COLO829 (cell line): Measurements from ENCODE around the gene TFIP11.

Experiments
- DNase-seq: peaks from one replicate; pipeline ENCODE4 v3.0.0; 2012; ENCODE audit warnings: low spot score

Gene TFIP11

DNA sequence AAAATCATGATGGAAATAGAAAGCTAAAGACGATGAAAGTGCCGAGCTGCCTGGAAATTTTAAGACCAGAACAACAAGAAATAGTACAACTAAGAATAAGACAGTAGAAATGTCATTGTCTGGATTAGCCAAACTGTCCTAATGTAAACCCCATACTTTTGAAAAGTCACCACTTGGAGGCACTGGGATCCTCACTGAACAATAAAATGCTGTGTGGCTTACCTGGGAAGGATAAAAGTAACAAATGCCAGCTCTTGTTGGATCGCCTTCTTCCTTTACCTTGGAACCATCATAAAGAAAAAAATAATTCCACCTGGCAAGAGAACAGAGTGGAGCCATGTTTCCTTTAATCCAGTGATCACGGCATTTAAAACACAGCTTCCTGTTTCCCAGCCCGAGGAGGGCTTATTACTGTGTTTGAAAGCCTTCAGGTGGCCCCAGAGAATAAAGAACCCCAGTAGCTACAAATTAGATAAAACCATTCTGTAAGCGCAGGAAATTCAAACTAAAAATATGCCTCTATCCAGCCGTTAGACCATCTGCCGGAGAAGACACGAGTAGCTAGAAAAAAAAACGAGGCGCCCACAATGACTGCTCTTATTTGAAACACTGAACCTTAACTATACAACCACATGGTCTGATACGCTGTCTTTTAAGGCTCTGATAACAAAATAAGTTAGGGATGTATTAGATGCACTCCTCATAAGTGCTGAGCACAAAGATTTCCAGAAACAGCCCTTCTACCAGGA lies 33.1 kb downstream of the TFIP11 start:
- no peak for DNase-seq

DNA sequence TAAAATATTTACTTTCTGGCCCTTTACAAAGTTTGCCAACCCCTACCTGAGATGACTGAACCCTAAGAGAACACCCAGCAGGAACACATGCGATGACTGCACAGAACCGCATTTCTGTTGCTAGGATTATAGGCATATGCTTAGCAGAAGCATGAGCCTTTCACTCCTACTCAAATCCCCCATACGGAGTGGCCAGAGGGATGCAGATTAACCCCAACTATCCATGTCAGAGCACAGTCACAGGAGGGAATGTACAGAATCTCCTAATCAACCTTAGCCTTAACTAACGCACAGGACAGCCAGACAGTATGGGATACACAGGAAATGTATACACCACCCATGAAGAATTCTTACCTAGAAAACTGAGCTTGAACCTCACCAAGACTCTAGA lies 34.9 kb downstream of the TFIP11 start:
- no peak for DNase-seq

DNA sequence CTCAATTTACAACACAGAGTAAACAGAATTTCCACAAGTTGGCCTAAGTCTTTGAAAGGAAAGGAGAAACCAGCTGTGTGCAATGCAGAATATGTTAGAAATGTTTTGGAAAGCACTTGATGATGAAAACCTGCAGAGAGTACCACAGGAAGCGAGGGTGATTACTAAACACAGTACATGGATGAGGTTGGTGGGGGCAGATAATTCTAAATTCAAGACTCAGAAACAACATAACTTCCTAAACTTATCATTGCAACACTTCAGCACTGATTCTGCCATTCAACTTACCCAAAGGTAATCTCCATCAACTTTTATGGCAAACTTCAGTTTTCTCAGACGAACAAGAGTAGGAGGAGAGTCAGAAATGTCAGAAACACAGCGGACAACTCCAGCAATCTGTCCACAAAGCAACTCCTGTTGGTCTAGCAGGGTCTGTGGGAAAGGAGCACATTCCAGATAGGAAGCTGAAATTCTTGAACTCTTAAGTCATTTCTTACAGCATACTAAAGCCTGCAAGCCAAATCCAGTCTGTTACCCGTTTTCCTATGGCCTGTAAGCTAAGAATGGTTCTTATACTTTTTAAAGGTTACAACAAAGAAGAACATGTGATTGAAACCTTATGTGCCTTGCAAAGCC lies 35.5 kb downstream of the TFIP11 start:
- DNase-seq, result peak; percentile 76

DNA sequence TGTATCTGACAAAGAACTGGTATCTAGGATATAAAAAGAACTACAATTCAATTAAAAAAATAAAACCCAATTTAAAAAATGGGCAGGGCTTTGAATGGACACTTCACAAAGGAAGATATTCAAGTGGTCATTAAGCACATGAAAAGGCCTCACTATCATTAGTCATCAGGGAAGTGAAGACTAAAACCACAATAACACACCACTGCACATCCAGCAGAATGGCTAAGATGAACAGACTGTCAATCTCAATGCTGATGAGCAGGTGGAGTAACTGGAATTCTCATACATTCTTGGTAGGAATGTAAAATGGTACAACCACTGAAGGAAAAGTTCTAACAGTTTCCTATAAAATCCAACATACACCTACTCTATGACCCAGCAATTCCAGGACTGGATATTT lies 37.6 kb downstream of the TFIP11 start:
- DNase-seq, result peak; percentile 94

DNA sequence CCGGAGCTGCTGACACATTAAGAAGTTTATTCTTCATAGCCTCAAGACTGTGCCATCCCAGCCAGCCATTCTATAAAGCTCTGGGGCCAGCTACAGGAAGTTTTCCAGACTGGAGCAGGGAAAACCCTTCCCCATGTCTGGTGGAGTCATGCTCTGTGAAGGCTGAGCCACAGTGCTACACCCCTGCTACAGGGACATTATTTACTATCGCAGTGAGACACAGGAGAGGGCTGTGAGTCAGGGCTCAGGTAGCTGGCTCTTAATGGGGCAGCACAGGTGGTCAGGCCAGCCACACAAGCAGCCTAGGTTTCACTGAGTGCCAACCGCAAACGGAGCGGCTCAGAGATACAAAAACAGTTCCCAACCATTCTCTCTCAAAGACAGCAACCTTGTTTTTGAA lies 40.8 kb downstream of the TFIP11 start:
- no peak for DNase-seq

DNA sequence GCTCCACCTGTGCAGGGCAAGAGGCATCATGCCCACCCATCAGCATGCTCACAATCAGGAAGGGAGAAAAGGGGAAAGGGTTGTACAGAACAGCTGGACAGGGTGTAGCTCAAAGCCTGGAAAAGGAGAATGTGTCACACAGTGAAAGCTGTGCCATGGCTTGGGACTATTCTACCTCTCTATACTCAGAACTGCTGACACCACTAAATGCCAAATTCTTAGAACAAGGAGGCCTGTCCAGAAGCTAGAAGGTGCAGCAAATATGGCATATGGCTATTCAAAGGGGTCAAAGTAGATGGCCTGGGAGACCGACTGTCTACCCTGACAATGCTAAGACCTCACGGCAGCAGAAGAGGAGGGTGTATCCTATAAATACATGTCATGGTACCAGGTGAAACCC lies 41.5 kb downstream of the TFIP11 start:
- no peak for DNase-seq

DNA sequence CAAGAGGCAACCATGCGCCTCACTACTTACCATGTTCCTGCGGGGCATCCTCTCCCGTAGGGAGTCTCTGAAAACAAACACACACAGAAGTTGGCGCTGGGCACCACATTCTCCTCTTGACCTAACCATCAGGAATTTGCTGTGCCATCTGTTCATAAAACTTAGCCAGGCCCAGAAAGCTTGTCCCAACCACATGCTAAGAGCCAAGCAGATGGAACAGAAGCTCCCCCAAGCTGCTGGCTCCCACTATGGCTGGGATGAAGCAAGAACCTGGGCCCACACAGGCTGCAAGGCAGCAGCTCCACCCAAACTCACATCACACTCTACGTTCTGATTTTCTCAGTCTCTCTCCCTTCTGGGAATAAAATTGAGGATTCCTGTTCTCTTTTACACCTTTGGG lies 46.1 kb downstream of the TFIP11 start:
- no peak for DNase-seq

- DNase-seq, result no peak
These were observed 48.0 kb downstream of the TFIP11 start for GRCh38 chr22:26464312-26464711.

DNA sequence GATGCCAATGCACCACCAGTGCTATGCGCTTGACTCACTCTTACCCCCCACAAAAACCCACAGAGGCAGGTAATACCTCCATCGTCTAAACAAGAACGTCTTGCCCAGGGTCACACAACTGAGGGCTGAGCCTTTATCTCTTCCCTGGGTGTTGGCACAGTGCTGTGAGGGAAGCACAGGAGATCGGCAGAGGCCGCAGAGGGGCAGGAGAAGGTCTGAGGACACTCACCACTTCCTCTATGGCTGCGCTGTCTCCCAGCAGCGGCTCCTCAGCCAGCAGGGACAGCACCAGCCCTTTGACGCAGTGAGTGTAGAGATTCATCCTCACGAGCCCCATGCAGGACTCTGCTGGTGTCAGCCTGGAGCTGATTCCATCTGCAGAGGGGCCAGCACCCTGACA lies 48.6 kb downstream of the TFIP11 start:
- no peak for DNase-seq

DNA sequence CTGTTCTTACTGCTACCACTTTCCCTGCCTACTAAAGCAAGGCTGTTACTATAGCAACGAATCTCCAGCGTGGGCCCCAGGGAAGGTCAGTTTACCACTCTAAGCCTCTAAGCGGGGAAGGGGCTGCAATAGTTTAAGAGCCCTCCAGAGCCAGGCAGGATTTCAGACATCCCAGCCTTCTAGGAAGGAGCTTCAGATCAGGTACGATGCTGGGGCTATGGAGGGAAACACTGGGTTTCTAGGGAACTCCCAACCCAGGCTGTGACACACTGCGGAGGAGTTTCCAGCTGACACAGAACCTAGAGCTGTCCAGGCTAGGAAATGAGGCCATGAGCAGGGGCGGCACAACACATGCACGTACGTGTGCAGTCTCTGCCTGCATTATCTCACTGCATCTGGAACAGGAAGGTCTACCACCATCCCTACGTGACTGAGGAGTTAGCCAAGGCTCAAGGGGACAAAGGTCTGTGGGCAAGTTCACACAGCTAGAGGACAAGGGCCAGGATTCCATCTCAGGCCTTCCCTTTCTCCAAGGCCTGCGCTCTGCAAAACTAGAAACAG lies 49.1 kb downstream of the TFIP11 start:
- no peak for DNase-seq

DNA sequence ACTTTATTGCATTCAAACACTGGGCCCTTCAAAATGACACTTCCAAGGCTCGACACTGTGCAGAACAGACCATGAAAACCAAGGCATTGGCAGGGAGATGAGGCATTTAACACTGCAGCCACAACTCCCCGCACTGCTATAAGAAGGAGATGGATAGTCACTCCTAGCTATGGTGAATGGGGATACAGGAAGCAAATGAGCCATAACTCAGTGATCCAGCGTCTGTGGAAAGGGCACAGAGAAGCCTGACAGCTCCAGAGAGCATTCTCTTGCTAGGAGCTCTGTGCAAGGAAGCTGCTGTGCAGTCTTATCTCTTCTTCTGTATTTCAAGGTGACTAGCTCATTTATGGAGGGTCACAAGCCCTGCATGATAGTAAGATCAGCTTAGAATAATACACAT lies 49.6 kb downstream of the TFIP11 start:
- no peak for DNase-seq

GRCh38 chr22:26462051-26462450 lies 50.2 kb downstream of the TFIP11 start:
- no peak for DNase-seq

DNA sequence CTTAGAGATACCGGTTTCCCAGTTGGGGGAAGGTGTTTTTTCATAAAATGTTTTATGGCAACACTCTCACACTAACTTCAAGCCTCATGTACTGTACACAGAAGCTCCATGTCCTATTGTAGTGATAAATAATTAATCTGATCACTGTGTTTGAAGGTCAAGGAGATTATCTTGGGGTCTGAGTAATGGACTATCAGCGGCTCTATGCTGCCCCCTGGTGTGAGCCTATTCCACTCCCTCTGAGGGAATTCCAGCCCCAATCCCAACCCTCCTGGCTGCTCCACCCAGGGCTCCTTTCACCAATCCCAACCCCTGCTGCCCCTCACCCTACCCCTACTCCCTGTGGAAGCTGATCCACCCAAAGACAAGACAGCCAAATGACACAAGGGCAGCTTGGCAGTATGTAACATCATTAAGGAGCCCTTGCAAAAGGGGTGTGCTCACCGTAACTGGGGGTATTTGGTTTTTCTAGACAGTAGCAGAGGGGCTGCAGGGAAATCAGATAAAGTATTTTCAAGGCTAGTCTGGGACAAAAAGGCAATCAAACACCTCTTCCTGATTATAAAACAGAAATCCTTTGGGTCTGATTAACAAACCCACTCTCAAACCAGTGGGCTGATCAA lies 51.0 kb downstream of the TFIP11 start:
- peak; percentile 69 for DNase-seq

DNA sequence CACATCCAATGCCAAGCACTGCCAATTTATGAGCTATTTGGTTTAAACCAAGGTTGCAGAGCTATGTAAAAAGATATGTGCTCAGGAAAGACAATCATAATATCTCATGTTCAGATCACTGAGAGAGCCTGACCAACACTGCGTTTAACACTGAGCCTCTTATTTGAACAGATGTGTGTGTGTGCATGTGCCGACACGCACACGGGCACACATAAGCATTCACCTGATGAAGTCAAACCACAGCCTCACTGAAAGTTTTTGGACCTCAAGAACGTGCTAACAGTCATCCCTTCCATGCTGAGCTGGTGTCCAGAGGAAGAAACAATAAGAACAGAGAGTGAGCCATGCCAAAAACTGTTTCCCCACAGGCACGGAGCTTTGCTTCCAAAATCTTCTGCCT lies 52.1 kb downstream of the TFIP11 start:
- no peak for DNase-seq

- DNase-seq, result no peak
These were observed 54.5 kb downstream of the TFIP11 start for GRCh38 chr22:26457661-26458272.

DNA sequence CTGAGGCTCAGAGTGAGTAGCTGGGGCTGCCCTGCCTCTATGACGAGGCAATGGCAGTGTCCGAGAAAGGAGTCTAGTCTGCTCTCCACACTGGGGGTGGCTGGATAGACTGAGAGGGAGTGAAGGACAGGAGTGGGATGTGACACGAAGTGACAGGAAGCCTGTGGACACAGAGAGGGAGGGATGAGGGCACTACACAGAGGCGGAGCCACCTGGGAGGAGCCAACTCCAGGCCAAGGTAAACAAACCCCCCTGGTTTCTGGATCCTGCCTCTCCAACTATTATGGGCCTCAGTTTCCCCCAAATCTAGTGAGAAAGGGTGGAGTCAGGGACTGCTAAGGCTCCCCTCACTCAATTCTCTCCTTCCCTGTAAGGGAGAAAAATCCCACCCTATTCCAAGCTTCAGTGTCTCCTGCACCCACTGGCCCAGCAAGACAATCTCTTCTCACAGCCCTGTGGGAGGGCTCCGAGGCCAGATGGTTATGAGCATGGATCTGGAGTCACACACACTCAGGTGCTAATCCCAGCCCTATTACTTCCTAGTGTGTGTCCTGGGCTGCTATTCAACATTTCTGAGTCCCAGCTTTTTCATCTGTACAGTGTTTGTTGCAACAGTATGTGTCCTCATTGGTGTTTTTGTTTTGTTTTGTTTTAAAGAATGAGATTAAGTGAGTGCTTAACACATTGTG lies 58.3 kb downstream of the TFIP11 start:
- DNase-seq, result no peak

DNA sequence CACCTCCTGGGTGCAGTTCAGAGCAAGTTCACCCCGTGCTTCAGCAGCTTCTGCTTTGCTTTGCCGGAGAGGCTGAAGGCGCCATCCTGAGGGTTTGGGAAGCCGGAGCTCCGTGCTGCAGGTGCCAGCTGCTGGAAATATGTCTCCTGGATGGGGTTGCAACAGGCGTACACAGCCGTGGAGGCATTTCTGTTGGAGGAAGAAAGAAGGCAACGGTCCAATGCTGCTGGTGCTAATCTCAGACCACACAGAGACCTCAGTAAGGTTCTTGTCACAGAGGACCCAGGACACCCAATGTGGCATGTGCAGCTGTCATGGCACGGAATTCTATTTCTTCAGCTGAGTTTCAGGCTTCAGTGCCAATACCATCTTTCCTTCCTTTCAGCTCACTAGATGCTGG lies 59.1 kb downstream of the TFIP11 start:
- DNase-seq, result no peak

DNA sequence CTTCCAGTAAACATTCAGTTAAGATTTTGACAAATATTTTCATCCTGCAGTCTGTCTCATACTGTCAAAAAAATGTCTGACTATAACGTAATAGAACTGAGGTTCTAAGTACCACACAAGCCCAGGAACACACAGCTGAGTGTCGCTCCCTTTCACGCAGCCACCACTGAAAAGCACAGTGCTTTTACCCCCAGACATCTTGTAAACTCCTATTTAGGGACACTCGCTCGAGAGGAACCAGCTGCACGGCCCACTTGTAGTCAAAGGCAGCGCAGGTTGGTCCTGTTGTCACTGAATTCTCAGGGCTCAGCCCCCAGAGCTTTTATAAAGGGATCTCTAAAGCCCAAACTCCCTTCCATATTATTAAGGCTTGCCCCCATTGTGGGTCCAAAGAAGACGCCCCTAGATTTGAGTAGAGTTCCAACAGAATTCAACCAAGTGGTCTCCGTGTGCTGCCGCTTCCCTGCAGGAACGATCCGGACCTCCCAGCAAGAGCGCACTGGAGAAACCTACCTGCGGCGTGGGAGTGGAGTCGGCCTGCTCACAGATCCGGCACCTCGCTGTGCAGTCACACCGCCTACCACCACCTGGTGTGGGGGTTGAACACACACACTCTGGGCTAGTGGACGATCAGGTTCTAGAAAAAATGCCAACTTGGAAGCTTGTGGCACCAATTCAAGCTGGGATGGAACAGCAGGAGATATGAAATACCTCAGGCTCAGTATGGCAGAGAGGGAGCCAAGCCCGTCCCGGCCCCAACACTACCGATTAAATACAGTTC lies 59.8 kb downstream of the TFIP11 start:
- no peak for DNase-seq

GRCh38 chr22:26450453-26451185 lies 61.7 kb downstream of the TFIP11 start:
- DNase-seq, result no peak

DNA sequence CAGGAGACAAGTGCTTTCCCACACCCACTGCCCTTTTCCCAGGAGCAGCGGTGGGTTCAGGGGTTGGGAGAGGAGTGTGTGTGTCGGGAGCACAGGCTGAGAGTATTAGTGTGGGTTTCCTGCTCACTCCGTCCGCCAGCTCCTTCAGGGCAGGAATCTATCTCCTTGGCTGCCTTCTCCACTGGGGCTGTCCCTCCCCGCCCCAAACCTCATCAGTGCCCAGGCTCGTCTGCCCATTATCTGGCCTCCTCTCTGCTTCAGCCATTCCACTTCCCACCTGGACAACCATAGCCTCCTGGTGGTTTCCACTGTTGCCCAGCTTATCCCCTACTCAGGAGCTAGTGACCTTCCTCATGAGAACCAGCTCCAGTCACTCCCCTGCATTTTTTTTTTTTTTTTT lies 63.3 kb downstream of the TFIP11 start:
- DNase-seq, result no peak

DNA sequence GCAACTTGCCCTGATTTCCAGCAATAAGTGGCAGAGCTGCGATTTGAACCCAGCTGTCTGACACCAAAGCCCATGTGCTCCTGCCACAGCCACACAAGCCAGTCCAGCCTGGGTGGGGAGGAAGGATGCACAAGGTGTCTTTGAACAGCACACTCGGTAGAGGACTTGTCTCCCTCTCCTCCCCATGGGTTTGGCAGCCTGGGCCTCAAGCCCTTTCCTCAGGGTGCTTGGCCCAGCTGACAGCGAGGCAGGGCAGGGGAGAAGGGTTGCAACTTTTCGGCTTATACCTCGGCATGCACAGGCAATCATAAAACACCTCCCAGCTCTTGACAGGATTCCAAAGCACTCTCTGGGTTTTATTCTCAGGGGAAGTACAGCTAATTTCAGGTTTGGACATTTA lies 63.9 kb downstream of the TFIP11 start:
- no peak for DNase-seq
